Inflammatory macrophage treated with lipopolysaccharide for 4 hours (primary cell): ENCODE data around the gene SMCO2.
A peak's percentile ranks its signal among the peaks of the same experiment; 100 is the strongest.

Source experiments
- DNase-seq: peaks from one replicate; pipeline ENCODE4 v3.0.0-alpha.2; 2020

SMCO2 gene

GRCh38 chr12:27502021-27502435 lies 55.5 kb downstream of the SMCO2 start:
- no peak for DNase-seq

GRCh38 chr12:27504507-27504906 lies 58.0 kb downstream of the SMCO2 start:
- no peak for DNase-seq

- DNase-seq, result no peak
These were observed 58.6 kb downstream of the SMCO2 start for GRCh38 chr12:27505109-27505508.

- DNase-seq, result no peak
These were observed 59.2 kb downstream of the SMCO2 start for GRCh38 chr12:27505761-27506160.

GRCh38 chr12:27506645-27507189 lies 60.2 kb downstream of the SMCO2 start:
- no peak for DNase-seq

- no peak for DNase-seq
These were observed 62.3 kb downstream of the SMCO2 start for GRCh38 chr12:27508736-27509431.

GRCh38 chr12:27511031-27511722 lies 64.6 kb downstream of the SMCO2 start:
- no peak for DNase-seq

GRCh38 chr12:27511723-27512045 lies 65.1 kb downstream of the SMCO2 start:
- DNase-seq, result no peak

- no peak for DNase-seq
These were observed 66.8 kb downstream of the SMCO2 start for GRCh38 chr12:27513155-27513824.

GRCh38 chr12:27515671-27516070 lies 69.1 kb downstream of the SMCO2 start:
- DNase-seq, result no peak

- DNase-seq, result no peak
These were observed 70.1 kb downstream of the SMCO2 start for GRCh38 chr12:27516625-27517024.

- no peak for DNase-seq
These were observed 71.0 kb downstream of the SMCO2 start for GRCh38 chr12:27517546-27517945.

- no peak for DNase-seq
These were observed 71.6 kb downstream of the SMCO2 start for GRCh38 chr12:27517961-27518665.

- DNase-seq, result no peak
These were observed 74.5 kb downstream of the SMCO2 start for GRCh38 chr12:27521066-27521465.

GRCh38 chr12:27521981-27522380 lies 75.4 kb downstream of the SMCO2 start:
- no peak for DNase-seq

- no peak for DNase-seq
These were observed 76.7 kb downstream of the SMCO2 start for GRCh38 chr12:27523305-27523641.

- peak; percentile 95 for DNase-seq
These were observed 77.3 kb downstream of the SMCO2 start, which contains the start of gene PPFIBP1 for GRCh38 chr12:27523642-27524493. Gene PPFIBP1, plus strand, starts transcription at chr12:27524206. Its CDS starts 109,191 bp downstream, at chr12:27633397.

- DNase-seq, result no peak
These were observed 77.9 kb downstream of the SMCO2 start for GRCh38 chr12:27524494-27524835.

GRCh38 chr12:27524839-27525753 lies 78.6 kb downstream of the SMCO2 start:
- DNase-seq, result peak; percentile 41

GRCh38 chr12:27527512-27527911 lies 81.0 kb downstream of the SMCO2 start:
- DNase-seq, result no peak

- DNase-seq, result no peak
These were observed 82.3 kb downstream of the SMCO2 start for GRCh38 chr12:27528788-27529187.
